Stomach (tissue), 9 donors: Measurements from ENCODE around the gene RMRP. TPM values are rescaled to one million over a fixed set of nuclear protein-coding genes. Genes with fewer than 3 reads are reported as not detected.

Source experiments
- DNase-seq, 2 donors: peaks; one replicate each; pipeline versions ENCODE4 v3.0.0 to v3.0.0-alpha.2; 2013 to 2019
- H3K27ac ChIP-seq, 5 donors: fragments of 200-600 bp in 4 of 5; sonication (generic) in 4 of 5; one replicate each; pipeline ENCODE4 v1.5.1; 2013 to 2019; ENCODE audit warnings: mild to moderate bottlenecking in 1 of 5, moderate library complexity in 1 of 5
- H3K27me3 ChIP-seq, 3 donors: fragments of 200-600 bp; sonication (generic); one replicate each; pipeline ENCODE4 v1.5.1; 2017 to 2019; ENCODE audit warnings: mixed run types in 1 of 3
- H3K36me3 ChIP-seq, 4 donors: fragments of 200-600 bp; sonication (generic); 1 replicate in 3 of 4; 2 replicates in 1 of 4; pipeline ENCODE4 v1.5.1; 2016 to 2019
- H3K4me1 ChIP-seq, 4 donors: fragments of 200-600 bp; sonication (generic); one replicate each; pipeline ENCODE4 v1.5.1; 2016 to 2019
- H3K4me3 ChIP-seq, 4 donors: fragments of 200-600 bp; sonication (generic) in 3 of 4; one replicate each; pipeline ENCODE4 v1.5.1; 2016 to 2019; ENCODE audit warnings: mild to moderate bottlenecking in 1 of 4
- H3K9me3 ChIP-seq, 4 donors: fragments of 200-600 bp; sonication (generic); one replicate each; pipeline ENCODE4 v1.5.1; 2016 to 2019
- CTCF ChIP-seq, 7 experiments: fragments of 450-650 bp in 4 of 7; fragments of 200-600 bp in 3 of 7; sonication (generic) in 3 of 7; IDR thresholded peaks; one replicate each; pipeline ENCODE4 v1.5.1; 2016 to 2019; ENCODE audit warnings: antibody characterized with exemption in 7 of 7, control low read depth in 2 of 7, mild to moderate bottlenecking in 1 of 7
- EP300 ChIP-seq: sonication (generic); formaldehyde crosslinking; IDR thresholded peaks from one replicate; pipeline ENCODE4 v1.6.1; 2017; ENCODE audit warnings: antibody characterized with exemption
- POLR2A ChIP-seq, 4 donors: fragments of 450-650 bp; IDR thresholded peaks; one replicate each; pipeline ENCODE4 v1.6.1; 2016; ENCODE audit warnings: antibody characterized with exemption in 4 of 4, control low read depth in 2 of 4, mild to moderate bottlenecking in 1 of 4, moderate library complexity in 1 of 4
- POLR2AphosphoS5 ChIP-seq, 3 donors: sonication (generic); formaldehyde crosslinking; IDR thresholded peaks; one replicate each; pipeline ENCODE4 v1.6.1; 2016; ENCODE audit warnings: antibody characterized with exemption in 3 of 3
- WGBS, 5 donors: extraction: QIAGEN DNeasy Blood & Tissue Kit in 3 of 5; methylation state at CpG; one replicate each; pipeline versions ENCODE4 v1.1.5 to v1.1.7; 2013 to 2018; 5-methylcytosine and 5-hydroxymethylcytosine counted together
- intact Hi-C: fragments of 100-400 bp; cut with DNase I; formaldehyde crosslinking; loops from one replicate; pipeline ENCODE4 v1.15.1; 2023; ENCODE audit warnings: low total_unique reads
- polyA plus RNA-seq, 3 donors: library from polyadenylated mRNA; stranded (reverse); fragments of 200-250 nt; gene quantifications; one replicate each; pipeline ENCODE4 v1.2.3, GENCODE V29; 2013
- total RNA-seq, 5 donors: library from RNA; depleted of rRNA; stranded (reverse); fragments of >200 nt; gene quantifications; one replicate each; pipeline versions ENCODE4 v1.1.0 to v1.2.3, GENCODE V29; 2014 to 2016
- donor health status: healthy with polysubstance abuse.
- donor health status: Bipolar disorder and iron deficiency.
- donor health status: healthy.

Gene RMRP
- total and polyA plus RNA-seq, 8 donors, result 64.3 to 137,340 (median 19,772) TPM; not detected in 2

GRCh38 chr9:35659340-35659739, 1.5 kb upstream of the RMRP start:
- peak overlapping the region; percentile 68 to 96 (median 84) for H3K4me3 ChIP-seq
- intact Hi-C loops, result no loop called here
- H3K9me3 ChIP-seq, result no peaks in the 10 kb centered on the region
- H3K27ac ChIP-seq, result peak overlapping the region; percentile 38 to 100 (median 98)
- DNase-seq, result peak in 1 of 2 donors; percentile 47
- H3K27me3 ChIP-seq, result no peaks in the 10 kb centered on the region
- WGBS, 5 donors, result 26 to 47% (median 28%) methylated on average over 3 of the region's 3 CpGs
- no peak for TF ChIP-seq POLR2A (IDR thresholded peaks at IDR 0.05)
- TF ChIP-seq POLR2AphosphoS5 (IDR thresholded peaks at IDR 0.05), result peak; percentile 47 to 81 (median 74)
- TF ChIP-seq CTCF (IDR thresholded peaks at IDR 0.05), result no peak
- TF ChIP-seq EP300, result peak; percentile 71
- peaks cover 10 to 25% (median 16%) of the 10 kb centered on the region in 4 donors for H3K36me3 ChIP-seq
- peaks cover 38 to 70% (median 61%) of the 10 kb centered on the region in 4 donors for H3K4me1 ChIP-seq

- no peak for TF ChIP-seq POLR2AphosphoS5 (IDR thresholded peaks at IDR 0.05)
- no peak for TF ChIP-seq POLR2A (IDR thresholded peaks at IDR 0.05)
- TF ChIP-seq CTCF (IDR thresholded peaks at IDR 0.05), result no peak
- TF ChIP-seq EP300, result no peak
- Histone ChIP-seq H3K4me1 (peaks cover 38 to 66% (median 57%) of the 10 kb centered on the region in 4 donors), H3K4me3 (peak overlapping the region; percentile 68 to 96 (median 84)), H3K36me3 (peaks cover 10 to 25% (median 16%) of the 10 kb centered on the region in 4 donors), H3K9me3 (no peaks in the 10 kb centered on the region), H3K27ac (peak overlapping the region; percentile 95 to 100 (median 98)), H3K27me3 (no peaks in the 10 kb centered on the region)
- 0 to 3% (median 0%) methylated on average over 2 of the region's 2 CpGs for WGBS, 5 donors
- intact Hi-C loops, result no loop called here
- peak in 1 of 2 donors; percentile 69 for DNase-seq
Observed at GRCh38 chr9:35658968-35659220, 1.1 kb upstream of the RMRP start.

GRCh38 chr9:35658137-35658967, 533 bp upstream of the RMRP start, which contains the start of gene CCDC107:
CCDC107 (plus strand) TSS chr9:35658292; CDS start chr9:35658380, 88 bp downstream.
- intact Hi-C loops, result no loop called here
- peak within 1 kb of the TSS; percentile 95 to 100 (median 98) for H3K27ac ChIP-seq
- peaks cover 10 to 25% (median 16%) of the 10 kb centered on the region in 4 donors for H3K36me3 ChIP-seq
- H3K4me1 ChIP-seq, result peaks cover 38 to 60% (median 53%) of the 10 kb centered on the region in 4 donors
- H3K9me3 ChIP-seq, result no peaks in the 10 kb centered on the region
- TF ChIP-seq POLR2AphosphoS5 (IDR thresholded peaks at IDR 0.05) (peak; percentile 86 to 93 (median 93)), EP300 (no peak), CTCF (IDR thresholded peaks at IDR 0.05) (peak in 5 of 7 experiments; percentile 36 to 62 (median 46)), POLR2A (IDR thresholded peaks at IDR 0.05) (peak in 2 of 4 donors; percentile 57 to 61)
- WGBS, 5 donors, result 0% methylated on average over 18 to 67 of the region's 67 CpGs
- peak within 1 kb of the TSS; percentile 68 to 96 (median 84) for H3K4me3 ChIP-seq
- H3K27me3 ChIP-seq, result no peaks in the 10 kb centered on the region
- DNase-seq, result peak; percentile 89 to 96

GRCh38 chr9:35656831-35657545, 831 bp downstream of the RMRP start:
- peaks cover 10 to 19% (median 14%) of the 10 kb centered on the region in 4 donors for H3K36me3 ChIP-seq
- H3K27me3 ChIP-seq, result no peaks in the 10 kb centered on the region
- peaks cover 37 to 52% (median 47%) of the 10 kb centered on the region in 4 donors for H3K4me1 ChIP-seq
- no peaks in the 10 kb centered on the region for H3K9me3 ChIP-seq
- intact Hi-C loops, result no loop called here
- H3K4me3 ChIP-seq, result peak overlapping the region; percentile 68 to 96 (median 84)
- TF ChIP-seq CTCF (IDR thresholded peaks at IDR 0.05), result no peak
- no peak for TF ChIP-seq POLR2A (IDR thresholded peaks at IDR 0.05)
- TF ChIP-seq POLR2AphosphoS5 (IDR thresholded peaks at IDR 0.05), result peak in 1 of 3 donors; percentile 4
- no peak for TF ChIP-seq EP300
- peak overlapping the region; percentile 94 to 100 (median 98) for H3K27ac ChIP-seq
- no peak for DNase-seq
- 25 to 37% (median 32%) methylated on average over 25 of the region's 25 CpGs for WGBS, 5 donors
